Calu3 (cell line): ENCODE data around the gene STX8. TPM values are rescaled to one million over a fixed set of nuclear protein-coding genes. Genes with fewer than 3 reads are reported as not detected.

Experiments used
- BruUV-seq: library from RNA; stranded (reverse); fragments of 400-500 nt; replicated peaks from 2 replicates; lab custom pipeline; 2021; lab: Mats Ljungman, UMichigan
- CTCF ChIA-PET: fragments of 300-600 bp; sonication (Branson Sonifier 250); formaldehyde crosslinking; loops from one replicate; lab custom pipeline; 2022; ENCODE audit warnings: antibody characterized with exemption; lab: Charles Lee
- DNase-seq: peaks from one replicate; pipeline ENCODE4 v3.0.0; 2022
- H3K27ac Mint-ChIP-seq: one replicate; pipeline ENCODE4 v1.8.0; 2022; ENCODE audit warnings: mixed read lengths; ENCODE audit not compliant: unreplicated experiment
- H3K27me3 Mint-ChIP-seq: one replicate; pipeline ENCODE4 v1.8.0; 2022; ENCODE audit warnings: mixed read lengths; ENCODE audit not compliant: unreplicated experiment
- H3K36me3 Mint-ChIP-seq: one replicate; pipeline ENCODE4 v1.8.0; 2022; ENCODE audit warnings: mild to moderate bottlenecking, moderate library complexity, mixed read lengths; ENCODE audit not compliant: insufficient read depth, unreplicated experiment
- H3K4me1 Mint-ChIP-seq: one replicate; pipeline ENCODE4 v1.8.0; 2022; ENCODE audit warnings: mild to moderate bottlenecking, low read depth, mixed read lengths; ENCODE audit not compliant: unreplicated experiment
- H3K4me3 Mint-ChIP-seq: one replicate; pipeline ENCODE4 v1.8.0; 2022; ENCODE audit warnings: mild to moderate bottlenecking, low read depth, moderate library complexity, mixed read lengths; ENCODE audit not compliant: unreplicated experiment
- H3K9me3 Mint-ChIP-seq: one replicate; pipeline ENCODE4 v1.8.0; 2022; ENCODE audit warnings: low read depth, mixed read lengths; ENCODE audit not compliant: unreplicated experiment
- intact Hi-C: fragments of 100-400 bp; cut with micrococcal nuclease; formaldehyde crosslinking; loops from one replicate; pipeline ENCODE4 v1.10.0; 2022; ENCODE audit not compliant: unreplicated experiment
- total RNA-seq: library from RNA; stranded (reverse); gene quantifications from 2 replicates; pipeline ENCODE4 v1.2.3, GENCODE V29; 2022
- TF ChIP-seq, protein P1 (sequence below): fragments of 200-600 bp; IDR thresholded peaks from one replicate; pipeline ENCODE4 v1.8.0; 2022; ENCODE audit warnings: antibody characterized with exemption; ENCODE audit not compliant: unreplicated experiment

The STX8 gene
- total RNA-seq, 1 experiment from 2014 or later: 32.4 TPM

DNA sequence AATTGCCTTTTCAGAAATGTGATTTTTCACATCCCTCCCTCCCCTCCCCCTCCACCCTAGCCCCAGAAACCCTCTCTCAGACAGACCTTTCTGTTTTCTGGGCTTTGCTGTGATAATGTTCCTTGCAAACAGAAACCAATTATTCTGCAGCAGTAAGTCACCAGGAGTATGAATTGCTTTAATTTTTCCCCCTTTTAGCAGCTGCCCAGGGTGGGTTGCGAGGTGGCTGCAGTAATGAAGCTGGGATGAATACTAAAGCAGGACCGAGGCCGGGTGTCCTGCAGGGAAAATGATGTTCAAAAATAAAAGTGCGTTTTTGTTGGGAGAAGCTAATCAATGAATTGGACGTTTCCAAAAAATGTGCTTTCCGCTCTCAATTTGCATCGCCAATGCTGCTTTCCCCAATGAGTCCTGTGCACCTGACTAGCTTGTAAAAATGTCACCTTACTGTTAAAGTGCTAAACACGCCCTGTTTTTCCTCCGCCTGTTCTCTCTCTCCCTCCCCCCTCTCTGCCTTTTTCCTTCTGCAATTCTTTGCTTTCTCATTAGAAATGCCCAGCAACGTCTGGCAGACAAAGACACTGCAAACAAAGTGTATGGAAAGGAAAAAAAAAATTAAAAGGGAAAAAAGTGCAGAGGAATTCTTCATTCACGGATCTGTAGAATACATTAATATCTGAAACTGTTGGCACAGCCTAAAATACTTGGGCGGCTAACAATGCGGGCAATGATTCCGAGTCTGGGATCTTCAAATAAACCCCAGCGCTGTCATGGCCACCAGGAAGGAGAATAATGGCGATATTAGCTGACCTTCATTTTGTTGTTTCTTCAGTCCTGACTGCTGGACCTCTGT lies 244.1 kb downstream of the STX8 start:
- Mint-ChIP-seq H3K4me1 (no peaks in the 10 kb centered on the region), H3K27me3 (no peaks in the 10 kb centered on the region), H3K36me3 (no peaks in the 10 kb centered on the region), H3K9me3 (peaks cover 9% of the 10 kb centered on the region), H3K4me3 (no peak overlapping the region), H3K27ac (no peak overlapping the region)
- BruUV-seq: no TSS peak
- intact Hi-C loops: no loop called here
- CTCF ChIA-PET: interaction anchor here (0.7 kb wide), 2 partner anchors 139 to 620 kb away, joined by 3 to 9 read pairs; no protein-coding TSS in a partner anchor
- TF ChIP-seq, protein P1, sequence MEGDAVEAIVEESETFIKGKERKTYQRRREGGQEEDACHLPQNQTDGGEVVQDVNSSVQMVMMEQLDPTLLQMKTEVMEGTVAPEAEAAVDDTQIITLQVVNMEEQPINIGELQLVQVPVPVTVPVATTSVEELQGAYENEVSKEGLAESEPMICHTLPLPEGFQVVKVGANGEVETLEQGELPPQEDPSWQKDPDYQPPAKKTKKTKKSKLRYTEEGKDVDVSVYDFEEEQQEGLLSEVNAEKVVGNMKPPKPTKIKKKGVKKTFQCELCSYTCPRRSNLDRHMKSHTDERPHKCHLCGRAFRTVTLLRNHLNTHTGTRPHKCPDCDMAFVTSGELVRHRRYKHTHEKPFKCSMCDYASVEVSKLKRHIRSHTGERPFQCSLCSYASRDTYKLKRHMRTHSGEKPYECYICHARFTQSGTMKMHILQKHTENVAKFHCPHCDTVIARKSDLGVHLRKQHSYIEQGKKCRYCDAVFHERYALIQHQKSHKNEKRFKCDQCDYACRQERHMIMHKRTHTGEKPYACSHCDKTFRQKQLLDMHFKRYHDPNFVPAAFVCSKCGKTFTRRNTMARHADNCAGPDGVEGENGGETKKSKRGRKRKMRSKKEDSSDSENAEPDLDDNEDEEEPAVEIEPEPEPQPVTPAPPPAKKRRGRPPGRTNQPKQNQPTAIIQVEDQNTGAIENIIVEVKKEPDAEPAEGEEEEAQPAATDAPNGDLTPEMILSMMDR: no peak
- no peak for DNase-seq

DNA sequence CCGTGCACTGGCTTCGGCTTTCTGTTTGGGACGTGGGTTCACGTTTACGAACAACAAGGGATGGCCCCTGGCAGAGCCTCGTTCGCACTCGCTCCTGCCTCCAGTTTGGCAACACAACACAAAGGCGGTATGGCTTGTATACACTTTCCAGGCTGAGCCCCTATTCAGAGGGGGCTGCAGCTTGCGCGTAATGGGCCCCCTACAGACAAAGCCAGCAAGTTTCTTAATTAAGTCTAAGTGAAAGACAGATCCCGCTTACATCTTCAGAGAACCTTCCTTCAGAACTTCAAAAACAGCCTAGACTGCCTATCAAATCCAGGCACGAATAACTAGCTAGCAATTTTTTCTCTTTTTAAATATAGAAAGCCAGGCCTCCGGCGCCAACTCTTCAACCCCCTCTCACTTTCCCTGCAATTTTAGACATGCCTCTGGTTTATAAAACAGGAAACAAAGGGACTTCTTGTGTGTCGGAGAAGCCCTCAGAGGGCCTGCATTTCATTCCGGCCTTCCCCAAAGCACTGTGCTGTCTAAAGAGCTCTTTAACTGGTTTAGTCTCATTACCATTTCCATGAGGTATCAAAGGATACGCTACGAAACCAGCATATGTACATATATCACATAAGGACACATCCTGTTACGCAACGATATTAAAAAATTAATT lies 244.9 kb downstream of the STX8 start:
- no TSS peak for BruUV-seq
- intact Hi-C loops: no loop called here
- H3K27ac Mint-ChIP-seq: no peak overlapping the region

DNA sequence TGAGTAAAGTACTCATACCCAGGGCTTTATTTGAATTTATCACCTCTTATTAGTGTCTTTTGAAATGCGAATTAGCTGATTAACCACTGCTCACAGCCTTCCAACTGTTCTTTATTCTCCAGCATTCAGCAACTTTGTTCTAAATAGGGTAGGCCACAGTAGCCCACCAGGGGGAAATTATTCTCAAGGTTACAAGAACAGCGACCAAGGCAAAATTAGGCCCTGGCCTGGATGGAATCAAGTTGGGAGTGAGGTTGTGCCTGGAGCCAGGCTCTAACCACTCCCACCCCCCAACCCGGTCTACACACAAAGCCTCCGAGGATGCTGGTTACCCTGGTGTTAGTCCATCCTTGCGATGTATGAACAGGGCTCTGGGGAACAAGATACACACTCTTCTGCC lies 245.5 kb downstream of the STX8 start:
- H3K4me3 Mint-ChIP-seq: no peak overlapping the region
- H3K36me3 Mint-ChIP-seq: no peaks in the 10 kb centered on the region
- DNase-seq: no peak
- H3K27ac Mint-ChIP-seq: no peak overlapping the region
- no peaks in the 10 kb centered on the region for H3K4me1 Mint-ChIP-seq
- TF ChIP-seq, protein P1: no peak
- BruUV-seq: no TSS peak
- no peaks in the 10 kb centered on the region for H3K27me3 Mint-ChIP-seq
- peaks cover 7% of the 10 kb centered on the region for H3K9me3 Mint-ChIP-seq
- CTCF ChIA-PET: no interaction called here
- intact Hi-C loops: no loop called here

More for the DNA sequence above, 244.9 kb downstream of the STX8 start:
- Mint-ChIP-seq H3K27me3 (no peaks in the 10 kb centered on the region), H3K4me1 (no peaks in the 10 kb centered on the region), H3K4me3 (no peak overlapping the region), H3K36me3 (no peaks in the 10 kb centered on the region), H3K9me3 (peaks cover 9% of the 10 kb centered on the region)
- DNase-seq: no peak
- TF ChIP-seq, protein P1: no peak
- CTCF ChIA-PET: interaction anchor here (0.7 kb wide), 2 partner anchors 140 to 619 kb away, joined by 3 to 9 read pairs; no protein-coding TSS in a partner anchor

DNA sequence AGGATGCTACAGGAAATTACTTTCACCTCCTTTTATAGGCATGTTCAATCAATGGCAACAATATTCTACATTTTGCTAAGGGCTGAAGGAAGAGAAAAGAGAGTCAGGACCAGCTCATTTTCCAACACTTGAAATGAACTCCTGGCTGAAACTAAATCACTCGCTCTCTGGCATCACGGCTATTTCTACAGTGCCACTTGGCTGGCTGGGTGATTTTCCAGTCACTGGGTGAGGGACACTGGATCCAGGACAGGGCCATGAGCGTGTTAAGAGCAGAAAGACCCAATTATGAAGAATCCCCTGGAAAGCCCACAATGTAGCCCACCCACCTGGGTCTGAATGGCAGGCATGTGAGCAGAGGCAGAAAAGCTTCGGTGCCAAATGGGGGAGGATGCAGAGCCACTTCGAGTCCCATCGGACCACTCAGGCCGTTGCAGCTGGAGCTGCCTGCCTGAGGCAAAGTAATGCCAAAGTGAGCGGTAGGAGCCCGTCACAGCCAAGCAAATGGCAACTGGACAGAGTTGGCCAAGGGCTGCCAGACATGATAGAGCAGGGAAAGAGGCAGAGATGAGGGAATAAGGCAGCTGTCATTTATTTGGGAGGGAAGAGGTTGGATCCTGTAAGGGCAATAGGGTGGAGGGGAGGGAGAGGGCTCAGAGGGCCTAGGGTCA lies 246.2 kb downstream of the STX8 start:
- intact Hi-C loops: no loop called here
- Mint-ChIP-seq H3K9me3 (peaks cover 4% of the 10 kb centered on the region), H3K4me3 (no peak overlapping the region), H3K36me3 (no peaks in the 10 kb centered on the region), H3K27ac (no peak overlapping the region), H3K4me1 (no peaks in the 10 kb centered on the region), H3K27me3 (no peaks in the 10 kb centered on the region)
- BruUV-seq: no TSS peak
- TF ChIP-seq, protein P1: no peak
- CTCF ChIA-PET: no interaction called here
- DNase-seq: no peak
